Fibroblast of mammary gland (primary cell): ENCODE measurements around the gene ZNF747.

Source experiments
- DNase-seq: peaks from one replicate; pipeline ENCODE4 v3.0.0-alpha.2; 2010; ENCODE audit warnings: low read depth
- H3K4me3 ChIP-seq: 2 replicates; pipeline ENCODE4 v1.5.1; 2011; ENCODE audit warnings: low read depth, mild to moderate bottlenecking, low read length, moderate library complexity; ENCODE audit not compliant: control insufficient read depth
- CTCF ChIP-seq: conservative IDR thresholded peaks from 2 replicates; pipeline ENCODE4 v1.5.1; 2011; ENCODE audit warnings: low read depth, low read length, inconsistent platforms; ENCODE audit not compliant: control insufficient read depth, insufficient read depth

The ZNF747 gene

GRCh38 chr16:30532285-30533145, 2.1 kb downstream of the ZNF747 start:
- TF ChIP-seq CTCF = no peak
- H3K4me3 ChIP-seq = no peak overlapping the region
- no peak for DNase-seq

- DNase-seq = no peak
- H3K4me3 ChIP-seq = no peak overlapping the region
- no peak for TF ChIP-seq CTCF
These were observed 4.3 kb downstream of the ZNF747 start for GRCh38 chr16:30530163-30531037.

- DNase-seq = no peak
- no peak for TF ChIP-seq CTCF
These were observed 5.7 kb downstream of the ZNF747 start for GRCh38 chr16:30528799-30529457.

GRCh38 chr16:30527635-30528178, 7.0 kb downstream of the ZNF747 start:
- peak overlapping the region; percentile 33 for H3K4me3 ChIP-seq

More at GRCh38 chr16:30528799-30529457, 5.7 kb downstream of the ZNF747 start:
- no peak overlapping the region for H3K4me3 ChIP-seq

GRCh38 chr16:30526823-30527634, 7.6 kb downstream of the ZNF747 start:
- H3K4me3 ChIP-seq = peak overlapping the region; percentile 71
- DNase-seq = peak; percentile 95
- TF ChIP-seq CTCF = no peak

More at GRCh38 chr16:30527635-30528178, 7.0 kb downstream of the ZNF747 start:
- TF ChIP-seq CTCF = no peak
- no peak for DNase-seq
